Measurements from ENCODE around the gene ARSG.

GRCh38 chr17:68433211-68433610, 141.9 kb downstream of the ARSG start:
- TF ChIP-seq CTCF (IDR thresholded peaks at IDR 0.05) (no peak), SOX15 (CRISPR knock-in tag; IDR thresholded peaks at IDR 0.05) (no peak), USF2 (CRISPR knock-in tag; IDR thresholded peaks at IDR 0.05) (no peak), E2F1 (CRISPR knock-in tag; IDR thresholded peaks at IDR 0.05) (no peak), ZBTB43 (CRISPR knock-in tag; IDR thresholded peaks at IDR 0.05) (no peak)
